HEK293 (cell line): ENCODE results near the gene LBX2.

Experiments
- BCL11B ChIP-seq: fragments of 450-650 bp; formaldehyde crosslinking; IDR thresholded peaks from 2 replicates; pipeline ENCODE4 v1.5.1; 2016; ENCODE audit warnings: low read depth, missing biosample characterization, missing genetic modification characterization
- ELK4 ChIP-seq: IDR thresholded peaks from 2 replicates; pipeline ENCODE4 v1.6.1; 2011; ENCODE audit warnings: mild to moderate bottlenecking, low read depth, low read length, borderline replicate concordance
- GLI2 ChIP-seq: fragments of 450-650 bp; formaldehyde crosslinking; IDR thresholded peaks from 2 replicates; pipeline ENCODE4; 2017; ENCODE audit warnings: missing biosample characterization, missing genetic modification characterization, low read depth, borderline replicate concordance
- GLIS2 ChIP-seq: fragments of 450-650 bp; formaldehyde crosslinking; IDR thresholded peaks from 2 replicates; pipeline ENCODE4 v1.5.1; 2016; ENCODE audit warnings: missing biosample characterization, missing genetic modification characterization
- IKZF3 ChIP-seq: fragments of 450-650 bp; IDR thresholded peaks from 2 replicates; pipeline ENCODE4 v1.5.0; 2018; ENCODE audit warnings: missing biosample characterization, mild to moderate bottlenecking, missing genetic modification characterization, moderate library complexity
- INSM2 ChIP-seq: fragments of 450-650 bp; formaldehyde crosslinking; IDR thresholded peaks from 2 replicates; pipeline ENCODE4 v1.5.1; 2016; ENCODE audit warnings: missing biosample characterization, missing genetic modification characterization
- KLF9 ChIP-seq: fragments of 450-650 bp; formaldehyde crosslinking; IDR thresholded peaks from 2 replicates; pipeline ENCODE4 v1.5.1; 2016; ENCODE audit warnings: missing biosample characterization, missing genetic modification characterization, low read depth
- MZF1 ChIP-seq: fragments of 450-650 bp; formaldehyde crosslinking; IDR thresholded peaks from 2 replicates; pipeline ENCODE4 v1.5.1; 2017; ENCODE audit warnings: missing biosample characterization, missing genetic modification characterization, borderline replicate concordance
- SCRT2 ChIP-seq: fragments of 450-650 bp; formaldehyde crosslinking; IDR thresholded peaks from 2 replicates; pipeline ENCODE4 v1.5.1; 2016; ENCODE audit warnings: missing biosample characterization, missing genetic modification characterization
- ZNF114 ChIP-seq: fragments of 450-650 bp; formaldehyde crosslinking; IDR thresholded peaks from 2 replicates; pipeline ENCODE4 v1.5.0; 2017; ENCODE audit warnings: missing biosample characterization, missing genetic modification characterization
- ZNF211 ChIP-seq: fragments of 450-650 bp; formaldehyde crosslinking; IDR thresholded peaks from 2 replicates; pipeline ENCODE4 v1.5.1; 2016; ENCODE audit warnings: low read depth, missing biosample characterization, missing genetic modification characterization
- ZNF26 ChIP-seq: fragments of 450-650 bp; formaldehyde crosslinking; IDR thresholded peaks from 2 replicates; pipeline ENCODE4 v1.5.1; 2016; ENCODE audit warnings: missing biosample characterization, missing genetic modification characterization
- ZNF292 ChIP-seq: fragments of 450-650 bp; formaldehyde crosslinking; IDR thresholded peaks from 2 replicates; pipeline ENCODE4 v1.5.1; 2016; ENCODE audit warnings: low read depth, missing biosample characterization, missing genetic modification characterization, borderline replicate concordance
- ZNF366 ChIP-seq: fragments of 450-650 bp; formaldehyde crosslinking; conservative IDR thresholded peaks from 2 replicates; pipeline ENCODE4 v1.5.1; 2016; ENCODE audit warnings: missing biosample characterization, missing genetic modification characterization
- ZNF48 ChIP-seq: fragments of 450-650 bp; formaldehyde crosslinking; IDR thresholded peaks from 2 replicates; pipeline ENCODE4 v1.5.1; 2016; ENCODE audit warnings: missing biosample characterization, missing genetic modification characterization
- ZNF530 ChIP-seq: fragments of 450-650 bp; formaldehyde crosslinking; IDR thresholded peaks from 2 replicates; pipeline ENCODE4 v1.5.1; 2016; ENCODE audit warnings: low read depth, missing biosample characterization, missing genetic modification characterization
- ZNF639 ChIP-seq: fragments of 450-650 bp; formaldehyde crosslinking; IDR thresholded peaks from 2 replicates; pipeline ENCODE4 v1.5.1; 2016; ENCODE audit warnings: missing biosample characterization, missing genetic modification characterization
- ZSCAN18 ChIP-seq: fragments of 450-650 bp; formaldehyde crosslinking; IDR thresholded peaks from 2 replicates; pipeline ENCODE4 v1.5.1; 2016; ENCODE audit warnings: missing biosample characterization, missing genetic modification characterization
- TF ChIP-seq, protein P1 (sequence below): fragments of 450-650 bp; formaldehyde crosslinking; IDR thresholded peaks from 2 replicates; pipeline ENCODE4 v1.5.1; 2017; ENCODE audit warnings: missing biosample characterization, missing genetic modification characterization
- TF ChIP-seq, protein P2 (sequence below): fragments of 450-650 bp; formaldehyde crosslinking; IDR thresholded peaks from 2 replicates; pipeline ENCODE4 v1.5.1; 2016; ENCODE audit warnings: missing biosample characterization, missing genetic modification characterization, borderline replicate concordance

Gene LBX2

DNA sequence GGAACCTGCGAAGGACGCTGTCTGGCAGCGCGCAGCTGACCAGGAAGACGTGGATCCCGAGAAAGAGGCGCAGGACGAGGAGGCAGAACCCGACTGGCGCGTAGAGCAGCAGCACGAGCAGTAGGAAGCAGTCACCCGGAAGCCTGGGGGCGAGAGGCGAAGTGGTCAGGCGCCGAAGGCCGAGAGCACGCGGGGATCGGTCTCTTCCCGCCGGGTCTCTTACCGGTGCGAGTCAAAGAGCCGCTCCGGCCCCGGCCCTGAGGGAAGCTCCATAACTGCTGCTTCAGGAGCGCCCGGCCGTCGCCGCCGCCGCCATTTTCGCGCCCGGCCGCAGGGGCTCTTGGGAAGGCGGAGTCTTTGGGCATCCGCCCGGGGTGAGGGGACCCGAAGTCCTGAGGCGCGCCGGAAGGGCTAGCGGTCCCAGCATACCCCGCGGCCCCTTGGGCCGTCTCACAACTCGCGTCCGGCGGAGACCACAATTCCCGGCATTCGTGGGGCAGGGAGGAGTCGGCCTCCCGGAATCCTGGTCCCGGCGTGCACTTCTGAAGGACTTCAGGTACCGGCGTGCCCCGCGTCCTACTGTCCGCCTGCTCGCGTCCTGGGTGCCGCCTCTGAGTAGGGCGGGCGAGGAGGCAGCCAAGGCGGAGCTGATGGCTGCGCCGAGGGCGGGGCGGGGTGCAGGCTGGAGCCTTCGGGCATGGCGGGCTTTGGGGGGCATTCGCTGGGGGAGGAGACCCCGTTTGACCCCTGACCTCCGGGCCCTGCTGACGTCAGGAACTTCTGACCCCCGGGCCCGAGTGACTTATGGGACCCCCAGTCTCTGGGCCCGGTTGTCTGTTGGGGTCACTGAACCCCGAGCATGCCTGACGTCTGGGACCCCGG, 30.2 kb upstream of the LBX2 start, which contains the start of the genes AUP1 and HTRA2 (continued):
- TF ChIP-seq ZSCAN18 (tag by site-specific recombination), result no peak
- peak; percentile 67; the same call in 1 of the 2 replicates for TF ChIP-seq ELK4
- TF ChIP-seq ZNF530 (tag by site-specific recombination), result no peak
- TF ChIP-seq ZNF48 (tag by site-specific recombination), result no peak
- TF ChIP-seq IKZF3, result 0 out of 2 replicates have a peak, but pooled peaks have one; percentile 48
- peak; percentile 77 for TF ChIP-seq SCRT2 (tag by site-specific recombination)
- TF ChIP-seq KLF9 (tag by site-specific recombination), result peak; percentile 26; the same call in 1 of the 2 replicates
- TF ChIP-seq, protein P1, sequence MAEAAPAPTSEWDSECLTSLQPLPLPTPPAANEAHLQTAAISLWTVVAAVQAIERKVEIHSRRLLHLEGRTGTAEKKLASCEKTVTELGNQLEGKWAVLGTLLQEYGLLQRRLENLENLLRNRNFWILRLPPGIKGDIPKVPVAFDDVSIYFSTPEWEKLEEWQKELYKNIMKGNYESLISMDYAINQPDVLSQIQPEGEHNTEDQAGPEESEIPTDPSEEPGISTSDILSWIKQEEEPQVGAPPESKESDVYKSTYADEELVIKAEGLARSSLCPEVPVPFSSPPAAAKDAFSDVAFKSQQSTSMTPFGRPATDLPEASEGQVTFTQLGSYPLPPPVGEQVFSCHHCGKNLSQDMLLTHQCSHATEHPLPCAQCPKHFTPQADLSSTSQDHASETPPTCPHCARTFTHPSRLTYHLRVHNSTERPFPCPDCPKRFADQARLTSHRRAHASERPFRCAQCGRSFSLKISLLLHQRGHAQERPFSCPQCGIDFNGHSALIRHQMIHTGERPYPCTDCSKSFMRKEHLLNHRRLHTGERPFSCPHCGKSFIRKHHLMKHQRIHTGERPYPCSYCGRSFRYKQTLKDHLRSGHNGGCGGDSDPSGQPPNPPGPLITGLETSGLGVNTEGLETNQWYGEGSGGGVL (tag by site-specific recombination), result no peak
- TF ChIP-seq GLI2 (tag by site-specific recombination), result no peak
- no peak for TF ChIP-seq MZF1 (tag by site-specific recombination)
- no peak for TF ChIP-seq ZNF114 (tag by site-specific recombination)
- peak; percentile 69; the same call in 1 of the 2 replicates for TF ChIP-seq BCL11B (tag by site-specific recombination)
- no peak for TF ChIP-seq INSM2 (tag by site-specific recombination)
- no peak for TF ChIP-seq ZNF639
- TF ChIP-seq, protein P2, sequence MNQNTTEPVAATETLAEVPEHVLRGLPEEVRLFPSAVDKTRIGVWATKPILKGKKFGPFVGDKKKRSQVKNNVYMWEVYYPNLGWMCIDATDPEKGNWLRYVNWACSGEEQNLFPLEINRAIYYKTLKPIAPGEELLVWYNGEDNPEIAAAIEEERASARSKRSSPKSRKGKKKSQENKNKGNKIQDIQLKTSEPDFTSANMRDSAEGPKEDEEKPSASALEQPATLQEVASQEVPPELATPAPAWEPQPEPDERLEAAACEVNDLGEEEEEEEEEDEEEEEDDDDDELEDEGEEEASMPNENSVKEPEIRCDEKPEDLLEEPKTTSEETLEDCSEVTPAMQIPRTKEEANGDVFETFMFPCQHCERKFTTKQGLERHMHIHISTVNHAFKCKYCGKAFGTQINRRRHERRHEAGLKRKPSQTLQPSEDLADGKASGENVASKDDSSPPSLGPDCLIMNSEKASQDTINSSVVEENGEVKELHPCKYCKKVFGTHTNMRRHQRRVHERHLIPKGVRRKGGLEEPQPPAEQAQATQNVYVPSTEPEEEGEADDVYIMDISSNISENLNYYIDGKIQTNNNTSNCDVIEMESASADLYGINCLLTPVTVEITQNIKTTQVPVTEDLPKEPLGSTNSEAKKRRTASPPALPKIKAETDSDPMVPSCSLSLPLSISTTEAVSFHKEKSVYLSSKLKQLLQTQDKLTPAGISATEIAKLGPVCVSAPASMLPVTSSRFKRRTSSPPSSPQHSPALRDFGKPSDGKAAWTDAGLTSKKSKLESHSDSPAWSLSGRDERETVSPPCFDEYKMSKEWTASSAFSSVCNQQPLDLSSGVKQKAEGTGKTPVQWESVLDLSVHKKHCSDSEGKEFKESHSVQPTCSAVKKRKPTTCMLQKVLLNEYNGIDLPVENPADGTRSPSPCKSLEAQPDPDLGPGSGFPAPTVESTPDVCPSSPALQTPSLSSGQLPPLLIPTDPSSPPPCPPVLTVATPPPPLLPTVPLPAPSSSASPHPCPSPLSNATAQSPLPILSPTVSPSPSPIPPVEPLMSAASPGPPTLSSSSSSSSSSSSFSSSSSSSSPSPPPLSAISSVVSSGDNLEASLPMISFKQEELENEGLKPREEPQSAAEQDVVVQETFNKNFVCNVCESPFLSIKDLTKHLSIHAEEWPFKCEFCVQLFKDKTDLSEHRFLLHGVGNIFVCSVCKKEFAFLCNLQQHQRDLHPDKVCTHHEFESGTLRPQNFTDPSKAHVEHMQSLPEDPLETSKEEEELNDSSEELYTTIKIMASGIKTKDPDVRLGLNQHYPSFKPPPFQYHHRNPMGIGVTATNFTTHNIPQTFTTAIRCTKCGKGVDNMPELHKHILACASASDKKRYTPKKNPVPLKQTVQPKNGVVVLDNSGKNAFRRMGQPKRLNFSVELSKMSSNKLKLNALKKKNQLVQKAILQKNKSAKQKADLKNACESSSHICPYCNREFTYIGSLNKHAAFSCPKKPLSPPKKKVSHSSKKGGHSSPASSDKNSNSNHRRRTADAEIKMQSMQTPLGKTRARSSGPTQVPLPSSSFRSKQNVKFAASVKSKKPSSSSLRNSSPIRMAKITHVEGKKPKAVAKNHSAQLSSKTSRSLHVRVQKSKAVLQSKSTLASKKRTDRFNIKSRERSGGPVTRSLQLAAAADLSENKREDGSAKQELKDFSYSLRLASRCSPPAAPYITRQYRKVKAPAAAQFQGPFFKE, result no peak
- no peak for TF ChIP-seq ZNF211 (tag by site-specific recombination)
- TF ChIP-seq ZNF366 (tag by site-specific recombination), result no peak
- TF ChIP-seq GLIS2 (tag by site-specific recombination), result peak; percentile 46; the same call in 1 of the 2 replicates
- TF ChIP-seq ZNF292 (tag by site-specific recombination), result no peak
- no peak for TF ChIP-seq ZNF26 (tag by site-specific recombination)
